HL-60 (cell line): ENCODE data around the gene REEP2.

ENCODE experiments used
- DNase-seq, 2 experiments: peaks; one replicate each; pipeline ENCODE4 v3.0.0-alpha.2; 2010 to 2020; ENCODE audit warnings: low read depth in 1 of 2, low spot score in 1 of 2
- H3K27ac ChIP-seq: fragments of 250-450 bp; sonication (Bioruptor Pico); replicated peaks from 2 replicates; pipeline ENCODE4 v1.5.1; 2020; ENCODE audit warnings: mild to moderate bottlenecking, moderate library complexity
- H3K27me3 ChIP-seq: fragments of 250-450 bp; sonication (Bioruptor Pico); 2 replicates; pipeline ENCODE4 v1.5.1; 2021; ENCODE audit warnings: mild to moderate bottlenecking, moderate library complexity; ENCODE audit not compliant: insufficient read depth, poor library complexity, severe bottlenecking
- H3K4me3 ChIP-seq: replicated peaks from 2 replicates; pipeline ENCODE4 v1.5.1; 2011; ENCODE audit warnings: mild to moderate bottlenecking, control low read depth, low read length; ENCODE audit not compliant: insufficient read depth
- GABPA ChIP-seq: IDR thresholded peaks from 2 replicates; pipeline ENCODE4 v1.6.1; 2012; ENCODE audit warnings: low read depth
- POLR2AphosphoS5 ChIP-seq: IDR thresholded peaks from 2 replicates; pipeline ENCODE4 v1.6.1; 2012; ENCODE audit warnings: low read depth
- REST ChIP-seq: IDR thresholded peaks from 2 replicates; pipeline ENCODE4 v1.6.1; 2012; ENCODE audit warnings: low read depth; ENCODE audit not compliant: insufficient replicate concordance
- SPI1 ChIP-seq: IDR thresholded peaks from 2 replicates; pipeline ENCODE4 v1.6.1; 2012; ENCODE audit warnings: low read depth, mild to moderate bottlenecking, borderline replicate concordance
- TF ChIP-seq, protein P1 (sequence below): IDR thresholded peaks from one replicate; pipeline ENCODE4 v1.5.1; 2011; ENCODE audit warnings: low read length, control low read depth, inconsistent platforms; ENCODE audit not compliant: insufficient read depth

Gene REEP2

GRCh38 chr5:138468966-138469539 is 30.2 kb downstream of the REEP2 start:
- H3K27me3 ChIP-seq = no peaks in the 10 kb centered on the region
- no peak for DNase-seq
- H3K27ac ChIP-seq = no peak overlapping the region
- no peak overlapping the region for H3K4me3 ChIP-seq
- TF ChIP-seq GABPA (no peak), POLR2AphosphoS5 (no peak), REST (no peak)
- TF ChIP-seq, protein P1, sequence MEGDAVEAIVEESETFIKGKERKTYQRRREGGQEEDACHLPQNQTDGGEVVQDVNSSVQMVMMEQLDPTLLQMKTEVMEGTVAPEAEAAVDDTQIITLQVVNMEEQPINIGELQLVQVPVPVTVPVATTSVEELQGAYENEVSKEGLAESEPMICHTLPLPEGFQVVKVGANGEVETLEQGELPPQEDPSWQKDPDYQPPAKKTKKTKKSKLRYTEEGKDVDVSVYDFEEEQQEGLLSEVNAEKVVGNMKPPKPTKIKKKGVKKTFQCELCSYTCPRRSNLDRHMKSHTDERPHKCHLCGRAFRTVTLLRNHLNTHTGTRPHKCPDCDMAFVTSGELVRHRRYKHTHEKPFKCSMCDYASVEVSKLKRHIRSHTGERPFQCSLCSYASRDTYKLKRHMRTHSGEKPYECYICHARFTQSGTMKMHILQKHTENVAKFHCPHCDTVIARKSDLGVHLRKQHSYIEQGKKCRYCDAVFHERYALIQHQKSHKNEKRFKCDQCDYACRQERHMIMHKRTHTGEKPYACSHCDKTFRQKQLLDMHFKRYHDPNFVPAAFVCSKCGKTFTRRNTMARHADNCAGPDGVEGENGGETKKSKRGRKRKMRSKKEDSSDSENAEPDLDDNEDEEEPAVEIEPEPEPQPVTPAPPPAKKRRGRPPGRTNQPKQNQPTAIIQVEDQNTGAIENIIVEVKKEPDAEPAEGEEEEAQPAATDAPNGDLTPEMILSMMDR = no peak

DNA sequence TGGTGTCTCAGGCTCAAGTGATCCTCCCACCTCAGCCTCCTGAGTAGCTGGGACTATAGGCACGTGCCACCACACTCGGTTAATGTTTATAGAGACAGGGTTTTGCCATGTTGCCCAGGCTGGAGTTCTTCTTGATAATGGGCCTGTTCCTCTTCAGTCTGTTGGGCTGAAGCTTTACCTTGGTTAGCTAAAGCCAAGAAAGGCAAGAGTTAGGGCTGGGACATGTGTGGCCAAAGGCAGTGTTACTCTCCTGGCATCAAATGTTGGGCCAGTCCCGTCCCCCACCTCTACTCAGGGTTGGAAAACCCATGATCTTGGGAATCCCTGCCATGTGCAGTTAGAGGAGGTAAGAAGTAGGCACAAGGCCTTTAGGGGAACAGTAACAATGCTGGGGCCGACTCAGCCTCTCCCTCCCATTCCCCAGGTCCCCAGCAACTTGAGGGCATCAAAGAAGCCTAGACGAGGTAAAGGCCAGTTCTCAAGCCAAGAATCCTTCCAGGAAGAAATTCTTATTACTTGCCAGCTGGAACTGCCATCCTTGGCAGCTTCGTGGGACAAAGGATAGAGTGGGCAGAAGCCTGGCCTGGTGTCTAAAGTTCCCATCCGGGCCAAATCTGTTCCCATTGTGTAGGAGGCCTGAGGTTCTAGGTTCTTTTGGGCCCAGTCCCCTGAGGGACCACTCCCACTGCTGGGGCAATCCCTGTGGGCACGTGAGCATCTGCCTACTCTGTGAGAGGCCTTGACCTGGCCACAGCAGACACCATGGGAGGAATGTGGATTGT is 30.9 kb downstream of the REEP2 start:
- no peak for DNase-seq
- H3K27ac ChIP-seq = no peak overlapping the region
- no peak overlapping the region for H3K4me3 ChIP-seq
- TF ChIP-seq GABPA (no peak), REST (no peak), POLR2AphosphoS5 (no peak), SPI1 (no peak)
- TF ChIP-seq, protein P1 = no peak
- no peaks in the 10 kb centered on the region for H3K27me3 ChIP-seq

DNA sequence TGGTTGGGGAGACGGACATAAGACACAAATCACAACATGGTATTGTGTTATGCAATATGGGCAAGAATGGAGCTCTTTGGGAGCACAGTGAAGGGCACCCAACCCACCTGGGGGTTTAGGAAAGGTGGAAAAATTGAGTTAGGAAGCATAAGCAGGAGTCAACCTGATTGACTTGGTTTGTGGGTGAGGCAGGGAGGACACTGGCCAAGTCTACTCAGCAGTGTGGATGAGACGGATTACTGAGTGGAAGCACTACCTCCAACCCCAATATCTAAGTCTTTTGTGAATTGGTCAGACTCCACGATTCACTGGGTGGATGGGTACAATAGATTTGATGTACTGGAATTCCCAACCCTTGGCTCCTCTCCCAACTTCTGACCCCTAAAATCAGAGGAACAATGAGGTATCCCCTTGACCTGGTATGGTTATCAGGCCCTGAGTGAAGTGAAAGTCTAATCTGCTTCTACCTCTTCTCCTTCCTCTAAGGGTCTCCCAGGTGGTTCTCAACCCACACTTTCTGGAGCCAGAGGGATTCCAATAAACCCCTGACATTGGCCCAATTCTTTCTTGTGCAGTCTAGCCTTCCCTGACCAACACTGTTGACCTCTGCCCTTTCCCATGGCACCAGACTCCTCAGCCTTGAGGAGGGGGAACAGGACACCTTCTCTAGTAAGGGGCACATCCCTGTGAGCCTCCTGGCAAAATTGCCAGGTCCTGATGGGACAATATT is 31.6 kb downstream of the REEP2 start:
- DNase-seq = no peak
- no peak overlapping the region for H3K27ac ChIP-seq

More for the DNA sequence above, 31.6 kb downstream of the REEP2 start:
- Histone ChIP-seq H3K4me3 (no peak overlapping the region), H3K27me3 (no peaks in the 10 kb centered on the region)
- TF ChIP-seq, protein P1 = no peak
- no peak for TF ChIP-seq SPI1
- TF ChIP-seq POLR2AphosphoS5 = no peak
- no peak for TF ChIP-seq REST
- TF ChIP-seq GABPA = no peak
